GM12891 (cell line): ENCODE results near the gene HOMER3. TPM values are rescaled to one million over a fixed set of nuclear protein-coding genes. Genes with fewer than 3 reads are reported as not detected.

ENCODE experiments used
- DNase-seq: peaks from one replicate; pipeline ENCODE4 v3.0.0; 2011; ENCODE audit warnings: low spot score; ENCODE audit not compliant: insufficient read length
- FAIRE-seq: peaks from 2 replicates; lab custom pipeline; 2011; peaks lifted over from hg19 to GRCh38; lab: Jason Lieb, UNC
- PAX5 ChIP-seq: IDR thresholded peaks from 2 replicates; pipeline ENCODE4 v1.6.1; 2011; ENCODE audit warnings: low read length, moderate library complexity, mild to moderate bottlenecking; ENCODE audit not compliant: insufficient read depth, severe bottlenecking
- POLR2A ChIP-seq: IDR thresholded peaks from 2 replicates; pipeline ENCODE4 v1.6.1; 2011; ENCODE audit warnings: low read depth, low read length, control low read depth
- POLR2AphosphoS5 ChIP-seq: IDR thresholded peaks from 2 replicates; pipeline ENCODE4 v1.6.1; 2011; ENCODE audit warnings: low read depth, low read length, control low read depth
- POU2F2 ChIP-seq: IDR thresholded peaks from 2 replicates; pipeline ENCODE4 v1.6.1; 2011; ENCODE audit warnings: low read depth, mild to moderate bottlenecking, control low read depth, low read length, moderate library complexity
- SPI1 ChIP-seq: IDR thresholded peaks from 2 replicates; pipeline ENCODE4 v1.6.1; 2011; ENCODE audit warnings: low read depth, low read length, control low read depth
- TAF1 ChIP-seq: IDR thresholded peaks from 2 replicates; pipeline ENCODE4 v1.6.1; 2011; ENCODE audit warnings: low read depth, low read length, control low read depth
- polyA plus RNA-seq: library from polyadenylated mRNA; unstranded; fragments of >200 nt; gene quantifications from one replicate; pipeline ENCODE4 v1.2.1, GENCODE V29; 2012; ENCODE audit warnings: low read depth, missing spikeins, inconsistent platforms; ENCODE audit not compliant: missing spikeins

The HOMER3 gene
- 0.35 TPM for polyA plus RNA-seq

- TF ChIP-seq SPI1 (no peak), TAF1 (no peak), POLR2A (no peak), PAX5 (no peak), POLR2AphosphoS5 (no peak), POU2F2 (no peak)
- DNase-seq (peak; percentile 90), FAIRE-seq (no peak)
These were observed at the start of gene HOMER3 for GRCh38 chr19:18940769-18941627. Gene HOMER3, minus strand, starts transcription at chr19:18941217. Its CDS starts 2,235 bp downstream, at chr19:18938982.

GRCh38 chr19:18990128-18990708 is 49.2 kb upstream of the HOMER3 start:
- FAIRE-seq = no peak
- TF ChIP-seq POLR2AphosphoS5 = peak; percentile 50; the same call in 1 of the 2 replicates
- no peak for TF ChIP-seq PAX5
- no peak for DNase-seq

GRCh38 chr19:18989316-18989715 is 48.3 kb upstream of the HOMER3 start:
- no peak for TF ChIP-seq TAF1
- TF ChIP-seq POLR2AphosphoS5 = no peak
- no peak for TF ChIP-seq POLR2A
- TF ChIP-seq POU2F2 = no peak
- no peak for TF ChIP-seq PAX5
- no peak for TF ChIP-seq SPI1
- no peak for DNase-seq
- no peak for FAIRE-seq

- FAIRE-seq = no peak
These were observed 46.4 kb upstream of the HOMER3 start for GRCh38 chr19:18987456-18987855.

GRCh38 chr19:18985257-18985656 is 44.2 kb upstream of the HOMER3 start:
- FAIRE-seq (no peak), DNase-seq (no peak)
- no peak for TF ChIP-seq TAF1

More at GRCh38 chr19:18987456-18987855, 46.4 kb upstream of the HOMER3 start:
- no peak for TF ChIP-seq TAF1
- TF ChIP-seq PAX5 = no peak
- no peak for TF ChIP-seq POLR2AphosphoS5
- no peak for TF ChIP-seq POU2F2
- TF ChIP-seq POLR2A = no peak
- no peak for TF ChIP-seq SPI1
- DNase-seq = no peak

GRCh38 chr19:18984251-18984650 is 43.2 kb upstream of the HOMER3 start:
- no peak for TF ChIP-seq PAX5
- TF ChIP-seq POU2F2 = no peak
- no peak for TF ChIP-seq POLR2AphosphoS5
- TF ChIP-seq POLR2A = no peak
- TF ChIP-seq TAF1 = no peak
- TF ChIP-seq SPI1 = no peak
- DNase-seq = no peak
- FAIRE-seq = no peak

DNA sequence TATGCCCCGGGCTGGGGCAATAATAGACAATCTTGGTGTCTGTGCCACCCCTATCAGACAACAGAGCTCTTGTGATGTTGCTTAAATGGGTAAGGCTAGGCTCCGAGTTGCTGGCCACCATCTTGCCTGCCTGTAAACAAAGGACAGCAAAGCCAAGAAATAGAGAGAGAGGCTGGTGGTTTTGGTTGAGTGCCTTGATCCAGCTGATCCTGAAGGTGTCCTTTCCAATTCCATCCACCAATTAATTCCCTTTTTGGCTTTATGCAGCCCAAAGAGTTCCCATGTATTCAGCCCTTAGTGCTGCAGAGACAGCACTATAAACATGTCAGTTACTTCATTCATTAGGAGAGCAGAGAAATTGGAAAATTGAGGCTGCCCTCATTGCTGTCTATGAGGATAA is 41.7 kb upstream of the HOMER3 start:
- DNase-seq (no peak), FAIRE-seq (no peak)
- TF ChIP-seq POLR2AphosphoS5 (no peak), POLR2A (no peak), SPI1 (no peak), PAX5 (no peak), TAF1 (no peak), POU2F2 (no peak)

DNA sequence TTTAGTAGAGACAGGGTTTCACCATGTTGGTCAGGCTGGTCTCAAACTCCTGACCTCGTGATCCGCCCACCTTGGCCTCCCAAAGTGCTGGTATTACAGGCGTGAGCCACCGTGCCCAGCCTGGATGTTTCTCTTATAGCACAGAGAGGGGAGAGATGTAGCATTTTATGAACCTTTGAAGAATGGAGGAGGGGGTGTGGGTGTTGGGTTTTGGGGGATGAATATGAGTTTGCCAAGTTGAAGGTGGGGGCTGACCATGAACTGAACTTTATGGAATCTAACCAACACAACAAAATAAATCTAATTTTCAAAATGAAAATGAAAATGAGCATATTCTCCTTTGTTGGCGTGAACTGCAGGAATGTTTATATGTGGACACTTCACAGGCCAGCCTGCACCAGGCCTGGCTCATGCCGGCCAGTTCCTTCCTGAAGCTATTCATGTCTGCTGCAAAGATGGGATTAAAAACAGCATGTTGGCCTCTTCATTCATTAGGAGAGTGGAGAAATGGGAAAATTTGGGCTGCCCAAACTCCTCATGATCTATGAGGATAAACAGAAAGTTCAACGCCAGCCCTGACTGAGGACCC is 39.5 kb upstream of the HOMER3 start:
- FAIRE-seq (no peak), DNase-seq (no peak)
- TF ChIP-seq POU2F2 (no peak), TAF1 (no peak), PAX5 (no peak), SPI1 (no peak), POLR2A (no peak), POLR2AphosphoS5 (no peak)

DNA sequence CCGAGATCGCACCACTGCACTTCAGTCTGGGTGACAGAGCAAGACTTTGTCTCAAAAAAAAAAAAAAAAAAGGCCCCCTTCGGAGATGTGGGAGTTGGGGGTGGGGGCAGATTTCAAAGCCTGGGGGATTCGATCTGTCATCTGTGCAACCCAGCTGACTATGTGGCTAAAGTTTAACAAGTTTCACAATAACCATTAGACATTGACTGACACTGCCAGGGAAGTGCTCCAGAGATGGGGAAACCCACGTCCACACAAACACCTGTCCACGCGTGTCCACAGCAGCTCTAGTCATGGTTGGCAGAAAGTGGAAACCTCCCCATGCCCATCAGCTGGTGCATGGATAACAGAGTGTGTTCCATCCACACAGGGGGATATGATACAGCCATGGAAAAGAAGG is 37.6 kb upstream of the HOMER3 start:
- FAIRE-seq (no peak), DNase-seq (no peak)
- no peak for TF ChIP-seq PAX5
- TF ChIP-seq POU2F2 = no peak
- no peak for TF ChIP-seq TAF1
- TF ChIP-seq SPI1 = no peak

DNA sequence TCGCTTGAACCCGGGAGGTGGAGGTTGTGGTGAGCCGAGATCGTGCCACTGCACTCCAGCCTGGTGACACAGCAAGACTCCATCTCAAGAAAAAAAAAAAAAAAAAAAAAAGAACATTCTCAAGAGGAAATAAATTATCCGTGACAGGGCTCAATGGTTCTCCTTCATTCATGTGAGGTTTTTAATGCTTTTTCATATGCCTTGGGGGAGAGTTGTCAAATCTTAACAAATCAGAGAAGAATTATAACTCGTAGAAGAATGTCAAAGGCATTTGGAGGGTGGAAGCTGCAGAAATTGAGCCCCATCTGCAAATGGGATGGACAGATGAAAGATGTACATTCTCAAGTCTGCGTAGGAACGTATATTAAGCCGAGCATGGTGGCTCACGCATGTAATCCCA is 34.9 kb upstream of the HOMER3 start:
- TF ChIP-seq POLR2A = no peak
- no peak for TF ChIP-seq SPI1
- FAIRE-seq (no peak), DNase-seq (no peak)
